Umbilical cord (tissue), 2 donors: ENCODE data around the gene FFAR3. TPM values are rescaled to one million over a fixed set of nuclear protein-coding genes. Genes with fewer than 3 reads are reported as not detected.
"Not testable (repeated sequence)": the region's sequence is repeated elsewhere in the genome, so short reads cannot be mapped to it uniquely, and the experiment has no call there.

Experiments used
- DNase-seq: peaks from one replicate; pipeline ENCODE4 v3.0.0-alpha.2; 2015; ENCODE audit warnings: low spot score
- total RNA-seq: library from RNA; depleted of rRNA; stranded (reverse); fragments of >200 nt; gene quantifications from one replicate; pipeline ENCODE4 v1.2.3, GENCODE V29; 2014; ENCODE audit warnings: low replicate concordance; ENCODE audit not compliant: insufficient read depth

FFAR3 gene
- total RNA-seq, 1 donor from 2014 or later: 7.0 TPM

DNA sequence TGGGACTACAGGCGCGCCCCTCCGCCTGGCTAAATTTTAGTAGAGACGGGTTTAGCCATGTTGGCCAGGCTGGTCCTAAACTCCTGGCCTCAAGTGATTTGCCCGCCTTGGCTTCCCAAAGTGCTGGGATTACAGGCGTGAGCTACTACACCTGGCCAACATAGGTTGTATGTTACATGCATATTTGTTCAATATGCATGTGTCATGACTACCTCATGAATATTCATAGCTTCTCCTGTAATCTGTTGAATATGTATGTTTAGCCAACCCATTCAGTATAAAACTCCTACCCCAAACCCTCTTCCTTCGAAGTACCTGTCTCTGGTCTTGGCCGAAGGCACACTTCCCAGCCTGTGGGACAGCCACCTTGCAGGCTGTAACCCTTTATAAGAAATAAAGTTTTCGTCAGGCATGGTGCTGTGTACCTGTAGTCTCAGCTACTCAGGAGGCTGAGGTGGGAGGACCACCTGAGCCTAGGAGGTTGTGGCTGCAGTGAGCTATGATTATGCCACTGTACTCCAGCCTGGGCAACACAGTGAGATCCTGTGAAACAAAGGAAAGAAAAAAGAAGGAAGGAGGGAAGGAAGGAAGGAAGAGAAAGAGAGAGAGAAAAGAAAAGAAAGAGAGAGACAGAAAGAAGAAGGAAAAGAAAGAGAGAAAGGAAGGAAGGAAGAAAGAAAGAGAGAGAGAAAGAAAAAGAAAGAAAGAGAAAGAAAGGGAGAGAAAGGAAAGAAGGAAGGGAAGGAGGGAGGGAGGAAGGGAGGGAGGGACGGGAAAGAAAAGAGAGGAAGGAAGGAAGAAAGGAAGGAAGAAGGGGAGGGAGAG lies 41.9 kb downstream of the FFAR3 start:
- DNase-seq: no peak

DNA sequence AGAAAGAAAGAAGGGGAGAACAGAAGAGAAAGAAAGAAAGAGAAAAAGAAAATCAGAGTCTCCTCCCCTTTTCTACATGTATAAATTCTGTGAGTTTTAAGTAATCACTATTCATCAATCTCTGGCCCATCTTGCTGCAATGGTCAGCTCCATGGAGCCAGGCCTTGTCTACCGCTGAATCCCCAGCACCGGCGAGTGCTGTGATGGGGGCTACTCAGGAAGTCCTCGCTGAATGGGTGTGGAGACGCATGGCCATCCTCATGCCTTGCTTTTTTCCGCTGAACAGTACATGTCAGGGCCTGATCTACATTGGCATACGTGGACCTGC lies 42.5 kb downstream of the FFAR3 start:
- DNase-seq: no peak

DNA sequence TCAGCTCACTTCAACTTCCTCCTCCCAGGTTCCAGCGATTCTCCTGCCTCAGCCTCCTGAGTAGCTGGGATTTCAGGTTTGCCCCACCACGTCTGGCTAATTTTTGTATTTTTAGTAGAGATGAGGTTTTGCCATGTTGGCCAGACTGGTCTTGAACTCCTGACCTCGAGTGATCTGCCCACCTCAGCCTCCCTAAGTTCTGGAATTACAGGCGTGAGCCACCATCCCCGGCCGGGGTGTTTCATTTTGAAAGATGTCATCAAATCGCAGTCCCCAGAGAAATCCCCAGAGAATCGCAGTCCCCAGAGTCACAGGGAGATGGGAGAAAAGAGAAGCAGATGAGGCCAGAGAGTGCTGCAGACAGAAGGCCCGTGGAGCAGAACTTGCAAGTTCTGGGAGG lies 43.2 kb downstream of the FFAR3 start:
- DNase-seq: not testable (repeated sequence)

DNA sequence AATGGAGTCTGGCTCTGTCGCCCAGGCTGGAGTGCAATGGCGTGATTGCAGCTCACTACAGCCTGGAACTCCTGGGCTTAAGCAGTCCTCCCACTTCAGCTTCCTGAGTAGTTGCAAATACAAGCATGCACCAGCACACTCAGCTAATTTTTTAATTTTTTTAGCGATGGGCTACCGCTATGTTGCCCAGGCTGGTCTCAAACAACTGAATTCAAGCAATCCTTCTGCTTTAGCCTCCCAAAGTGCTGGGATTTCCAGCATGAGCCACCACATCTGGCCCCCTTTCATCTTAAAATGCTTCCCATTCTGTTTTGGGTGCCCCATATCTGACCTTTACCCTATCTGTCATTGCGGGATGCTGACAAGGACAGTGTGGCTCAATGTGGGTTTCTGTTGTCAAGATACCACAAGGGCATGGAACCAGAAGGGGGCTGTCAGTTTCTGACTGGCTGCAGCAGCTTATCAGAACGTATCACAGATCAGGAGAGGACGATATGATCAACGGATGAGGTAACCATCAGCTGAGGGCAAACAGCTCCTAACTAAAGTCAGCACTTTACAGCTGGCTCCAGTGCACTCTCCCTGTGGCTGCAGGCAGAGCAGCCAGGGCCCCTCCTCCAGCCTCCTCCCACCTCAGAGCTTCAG lies 45.0 kb downstream of the FFAR3 start:
- DNase-seq: peak; percentile 19

DNA sequence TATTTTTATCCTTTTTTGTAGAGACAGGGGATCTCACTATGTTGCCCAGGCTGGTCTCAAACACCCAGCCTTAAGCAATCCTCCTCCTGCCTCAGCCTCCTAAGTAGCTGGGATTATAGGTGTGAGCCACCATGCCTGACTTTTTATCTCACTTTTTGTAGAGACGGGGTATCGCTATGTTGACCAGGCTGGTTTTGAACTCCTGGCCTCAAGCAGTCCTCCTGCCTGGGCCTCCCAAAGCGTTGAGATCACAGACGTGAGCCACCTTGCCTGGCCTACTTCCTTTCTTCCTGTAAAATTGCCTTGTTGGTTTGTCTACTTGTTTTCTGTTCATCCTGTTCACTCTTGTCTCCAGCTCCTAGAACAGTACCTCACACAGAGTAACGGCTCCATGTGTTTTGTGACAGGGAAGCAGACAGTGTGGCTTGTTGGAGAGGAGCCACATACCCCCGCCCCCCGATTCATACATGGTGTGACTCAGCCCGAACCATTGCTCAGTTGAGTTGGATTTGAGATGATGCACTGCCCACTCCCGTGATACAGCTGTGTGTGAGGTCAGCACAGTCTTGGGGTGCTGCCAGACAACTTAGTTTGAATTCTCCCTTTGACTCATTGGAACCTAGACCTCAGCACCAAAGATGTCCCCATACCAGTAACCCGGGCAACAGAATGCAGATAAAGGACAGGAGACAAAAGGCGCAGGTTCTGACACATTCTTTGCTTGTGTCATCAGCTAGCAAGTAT lies 46.8 kb downstream of the FFAR3 start:
- peak; percentile 64 for DNase-seq

DNA sequence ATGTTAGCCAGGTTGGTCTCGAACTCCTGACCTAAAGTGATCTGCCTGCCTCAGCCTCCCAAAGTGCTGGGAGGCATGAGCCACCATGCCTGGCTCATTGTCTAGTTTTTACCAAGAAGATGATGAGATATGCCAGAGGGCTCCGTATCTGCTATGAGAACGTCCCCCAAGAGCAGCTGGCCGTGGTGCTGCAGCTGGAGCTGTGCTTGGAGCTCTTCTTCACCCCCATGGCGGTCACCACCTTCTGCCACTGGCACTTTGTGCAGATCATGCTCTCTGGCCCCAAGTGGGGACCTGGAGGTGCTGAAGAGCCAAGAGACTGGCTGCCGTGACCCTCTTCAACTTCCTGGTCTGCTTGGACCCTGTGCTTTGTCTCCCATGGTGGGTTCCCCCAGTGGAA lies 49.4 kb downstream of the FFAR3 start:
- no peak for DNase-seq

DNA sequence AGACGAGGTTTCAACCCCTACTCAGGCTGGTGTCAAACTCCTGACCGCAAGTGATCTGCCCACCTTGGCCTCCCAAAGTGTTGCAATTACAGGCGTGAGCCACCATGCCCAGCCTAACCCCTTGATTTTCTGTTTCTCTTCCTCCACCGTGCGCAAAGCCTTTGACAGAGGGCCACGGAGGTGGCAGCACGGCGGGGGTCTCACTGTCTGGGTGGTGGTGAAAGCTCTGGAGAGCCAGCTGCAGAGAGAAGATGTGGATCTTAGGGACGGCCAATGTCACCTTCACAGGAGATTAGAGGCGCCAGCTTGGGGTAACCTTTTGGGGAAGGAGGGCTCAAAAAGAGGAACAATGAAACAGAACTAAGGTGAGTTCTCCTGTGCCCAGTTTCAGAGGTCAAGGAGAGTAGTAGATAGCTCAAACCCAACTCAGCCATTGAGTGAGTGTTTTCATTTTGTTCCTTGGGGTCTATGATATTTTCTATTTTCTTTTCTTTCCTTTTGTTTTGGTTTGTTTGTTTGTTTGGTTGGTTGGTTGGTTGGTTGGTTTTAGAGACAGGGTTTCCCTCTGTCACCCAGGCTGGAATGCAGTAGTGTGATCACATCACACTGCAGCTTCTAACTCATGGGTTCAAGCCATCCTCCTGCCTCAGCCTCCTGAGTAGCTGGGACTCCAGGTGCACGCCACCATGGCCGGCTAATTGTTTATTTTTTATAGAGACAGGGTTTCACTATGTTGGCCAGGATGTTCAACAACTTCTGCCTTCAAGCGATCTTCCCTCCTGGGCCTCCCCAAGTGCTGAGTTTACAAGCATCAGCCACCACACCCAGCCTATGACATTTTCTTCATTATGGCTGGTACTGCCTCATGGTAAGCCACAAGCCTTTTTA lies 50.3 kb downstream of the FFAR3 start:
- no peak for DNase-seq

DNA sequence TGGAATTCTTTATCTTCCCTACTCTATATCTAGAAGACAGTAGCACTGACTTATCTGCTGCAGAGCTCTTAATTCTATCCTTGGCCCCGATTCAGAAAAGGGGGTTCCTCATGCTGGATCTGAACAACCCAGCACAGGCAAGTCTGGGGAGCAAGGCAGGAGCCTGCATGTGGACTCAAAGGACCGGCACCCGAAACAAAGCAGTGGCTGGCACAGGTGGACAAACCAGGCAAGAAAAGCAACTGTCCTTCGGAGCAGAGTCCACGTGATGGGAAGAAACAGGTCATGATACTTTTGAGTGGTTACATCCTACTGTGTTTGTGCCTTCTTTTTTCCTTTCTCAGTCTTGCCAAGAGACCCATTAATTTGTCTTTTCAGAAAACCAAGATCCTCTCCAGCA lies 50.9 kb downstream of the FFAR3 start:
- DNase-seq: peak; percentile 13

Other genes starting within 250 kb of the FFAR3 start
- 26.7 TPM for gene FXYD3, start 242.6 kb upstream of the FFAR3 start, total RNA-seq
- 10.6 TPM for gene LGI4, start 223.4 kb upstream of the FFAR3 start, total RNA-seq
- 3.4 TPM for gene FXYD1, start 219.6 kb upstream of the FFAR3 start, total RNA-seq
- 1.2 TPM for gene FXYD7, start 215.2 kb upstream of the FFAR3 start, total RNA-seq
- gene FXYD5, start 203.7 kb upstream of the FFAR3 start, total RNA-seq: 12.5 TPM
- gene FAM187B, start 129.7 kb upstream of the FFAR3 start, total RNA-seq: 0.48 TPM
- 4.1 TPM for gene LSR, start 109.5 kb upstream of the FFAR3 start, total RNA-seq
- 40.2 TPM for gene USF2, start 89.5 kb upstream of the FFAR3 start, total RNA-seq
- 1.2 TPM for gene HAMP, start 75.9 kb upstream of the FFAR3 start, total RNA-seq
- gene MAG, start 66.3 kb upstream of the FFAR3 start, total RNA-seq: not detected
- 13.0 TPM for gene CD22, start 29.3 kb upstream of the FFAR3 start, total RNA-seq
- 0.48 TPM for gene FFAR1, start 10.6 kb upstream of the FFAR3 start, total RNA-seq
- not detected for gene GPR42, start 12.6 kb downstream of the FFAR3 start, total RNA-seq
- gene FFAR2, start 89.8 kb downstream of the FFAR3 start, total RNA-seq: 0.72 TPM
- 56.1 TPM for gene KRTDAP, start 132.0 kb downstream of the FFAR3 start, total RNA-seq
- 11.8 TPM for gene DMKN, start 155.2 kb downstream of the FFAR3 start, total RNA-seq
- 2.2 TPM for gene SBSN, start 169.9 kb downstream of the FFAR3 start, total RNA-seq
- not detected for gene GAPDHS, start 175.0 kb downstream of the FFAR3 start, total RNA-seq
- 55.4 TPM for gene TMEM147, start 187.2 kb downstream of the FFAR3 start, total RNA-seq
- not detected for gene ATP4A, start 205.2 kb downstream of the FFAR3 start, total RNA-seq
- gene PMIS2, start 227.7 kb downstream of the FFAR3 start, total RNA-seq: not detected